ENCODE measurements around the gene CELF2. TPM values are rescaled to one million over a fixed set of nuclear protein-coding genes. Genes with fewer than 3 reads are reported as not detected.

CELF2 gene
- total and polyA plus RNA-seq, 9 of the 15 experiments (the other 6 are each of a cell fraction or from before 2014, with no cell fraction given): 4.0 to 20.3 (median 11.1) TPM

DNA sequence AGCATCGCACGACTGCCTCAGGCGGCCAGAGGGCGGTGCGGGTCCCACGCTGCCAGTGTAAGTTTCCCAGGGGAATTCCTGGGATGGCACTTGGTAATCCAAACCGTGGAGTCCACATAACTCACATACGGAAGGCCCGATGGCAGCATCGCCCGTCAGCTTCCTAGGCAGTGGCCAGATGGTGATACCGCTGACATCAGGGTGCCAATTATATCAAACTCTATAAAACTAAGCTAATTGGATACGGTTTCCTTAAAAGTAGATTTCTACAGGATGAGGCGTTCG is 189.8 kb downstream of the CELF2 start:
- Histone ChIP-seq H3K9ac (ENCODE audit: insufficient read depth in 1 of 2, low read depth in 2 of 2, low read length in 2 of 2) (no peak overlapping the region), H3K9me3 (replicated peaks; ENCODE audit: control insufficient read depth, insufficient read depth, low read depth, low read length) (no peaks in the 10 kb centered on the region), H2AFZ (ENCODE audit: low read depth, low read length) (no peak overlapping the region), H3K4me1 (replicated peaks in 1 of 2; ENCODE audit: control insufficient read depth in 2 of 2, insufficient read depth in 2 of 2, low read length in 2 of 2) (no peaks in the 10 kb centered on the region), H3K27me3 (ENCODE audit: control insufficient read depth in 2 of 2, insufficient read depth in 2 of 2, low read length in 2 of 2) (no peaks in the 10 kb centered on the region), H3K4me3 (no peak overlapping the region), H3K9me1 (ENCODE audit: control insufficient read depth, insufficient read depth, low read length) (no peaks in the 10 kb centered on the region), H4K20me1 (replicated peaks; ENCODE audit: control insufficient read depth, insufficient read depth, low read length) (no peaks in the 10 kb centered on the region), H3K79me2 (ENCODE audit: control insufficient read depth, insufficient read depth, low read length) (no peaks in the 10 kb centered on the region), H3K4me2 (ENCODE audit: insufficient read depth, low read length) (no peak overlapping the region), H3K36me3 (ENCODE audit: control insufficient read depth, insufficient read depth, low read length) (no peaks in the 10 kb centered on the region), H3K27ac (ENCODE audit: extremely low read depth, low read depth, low read length) (no peak overlapping the region)
- ChIA-PET CTCF (ENCODE audit: low intra/inter-chr PET ratio) (no interaction called here), POLR2A (no interaction called here)
- no peak for ATAC-seq
- intact Hi-C loops (cut with micrococcal nuclease) (no loop called here), in situ Hi-C loops (cut with MboI) (no loop called here)
- 74% methylated on average over 13 of the region's 15 CpGs for WGBS (ENCODE audit: insufficient coverage, low coverage, missing lambda C conversion rate)
- no peak for FAIRE-seq
- TF ChIP-seq, protein P1, sequence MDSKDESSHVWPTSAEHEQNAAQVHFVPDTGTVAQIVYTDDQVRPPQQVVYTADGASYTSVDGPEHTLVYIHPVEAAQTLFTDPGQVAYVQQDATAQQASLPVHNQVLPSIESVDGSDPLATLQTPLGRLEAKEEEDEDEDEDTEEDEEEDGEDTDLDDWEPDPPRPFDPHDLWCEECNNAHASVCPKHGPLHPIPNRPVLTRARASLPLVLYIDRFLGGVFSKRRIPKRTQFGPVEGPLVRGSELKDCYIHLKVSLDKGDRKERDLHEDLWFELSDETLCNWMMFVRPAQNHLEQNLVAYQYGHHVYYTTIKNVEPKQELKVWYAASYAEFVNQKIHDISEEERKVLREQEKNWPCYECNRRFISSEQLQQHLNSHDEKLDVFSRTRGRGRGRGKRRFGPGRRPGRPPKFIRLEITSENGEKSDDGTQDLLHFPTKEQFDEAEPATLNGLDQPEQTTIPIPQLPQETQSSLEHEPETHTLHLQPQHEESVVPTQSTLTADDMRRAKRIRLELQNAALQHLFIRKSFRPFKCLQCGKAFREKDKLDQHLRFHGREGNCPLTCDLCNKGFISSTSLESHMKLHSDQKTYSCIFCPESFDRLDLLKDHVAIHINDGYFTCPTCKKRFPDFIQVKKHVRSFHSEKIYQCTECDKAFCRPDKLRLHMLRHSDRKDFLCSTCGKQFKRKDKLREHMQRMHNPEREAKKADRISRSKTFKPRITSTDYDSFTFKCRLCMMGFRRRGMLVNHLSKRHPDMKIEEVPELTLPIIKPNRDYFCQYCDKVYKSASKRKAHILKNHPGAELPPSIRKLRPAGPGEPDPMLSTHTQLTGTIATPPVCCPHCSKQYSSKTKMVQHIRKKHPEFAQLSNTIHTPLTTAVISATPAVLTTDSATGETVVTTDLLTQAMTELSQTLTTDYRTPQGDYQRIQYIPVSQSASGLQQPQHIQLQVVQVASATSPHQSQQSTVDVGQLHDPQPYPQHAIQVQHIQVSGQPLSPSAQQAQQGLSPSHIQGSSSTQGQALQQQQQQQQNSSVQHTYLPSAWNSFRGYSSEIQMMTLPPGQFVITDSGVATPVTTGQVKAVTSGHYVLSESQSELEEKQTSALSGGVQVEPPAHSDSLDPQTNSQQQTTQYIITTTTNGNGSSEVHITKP (IDR thresholded peaks at IDR 0.05; ENCODE audit: partially characterized antibody): no peak
- TF ChIP-seq FOXM1 (IDR thresholded peaks at IDR 0.05; ENCODE audit: low read depth) (no peak), FOXM1 (CRISPR knock-in tag; IDR thresholded peaks at IDR 0.05; ENCODE audit: low read depth) (no peak), GTF2A2 (tag; IDR thresholded peaks at IDR 0.05) (no peak), ZNF253 (CRISPR knock-in tag; conservative IDR thresholded peaks at IDR 0.05) (no peak), ZNF551 (CRISPR knock-in tag; IDR thresholded peaks at IDR 0.05) (no peak), E2F8 (IDR thresholded peaks at IDR 0.05; ENCODE audit: low read depth, partially characterized antibody) (no peak), ELF2 (CRISPR knock-in tag; IDR thresholded peaks at IDR 0.05) (no peak), THRAP3 (IDR thresholded peaks at IDR 0.05; ENCODE audit: borderline replicate concordance) (no peak), ZNF41 (CRISPR knock-in tag; conservative IDR thresholded peaks at IDR 0.05) (no peak), CHD1 (IDR thresholded peaks at IDR 0.05; ENCODE audit: low read length) (no peak), POLR3G (IDR thresholded peaks at IDR 0.05; ENCODE audit: extremely low read depth, insufficient read length, insufficient replicate concordance) (no peak)
- DNase-seq (ENCODE audit: extremely low read depth in 1 of 4, low spot score in 3 of 4): no peak
- no TSS peak for BruUV-seq (replicated peaks)

Measured in K562 (cell line).